Kasumi-1 (cell line): ENCODE results near the gene RNU1-3.
"Not testable (repeated sequence)": the region's sequence is repeated elsewhere in the genome, so short reads cannot be mapped to it uniquely, and the experiment has no call there.

ENCODE experiments used
- DNase-seq, 2 experiments: peaks; one replicate each; lab custom pipeline; 2025; lab: John Stamatoyannopoulos, UW

The RNU1-3 gene

GRCh38 chr1:16636551-16637195 lies 30.1 kb downstream of the RNU1-3 start:
- DNase-seq, result not testable (repeated sequence)

- not testable (repeated sequence) for DNase-seq
Measured at GRCh38 chr1:16635959-16636358, 30.8 kb downstream of the RNU1-3 start.

- DNase-seq, result not testable (repeated sequence)
Measured at GRCh38 chr1:16633540-16634282, 33.0 kb downstream of the RNU1-3 start.

GRCh38 chr1:16632044-16632850 lies 34.5 kb downstream of the RNU1-3 start:
- not testable (repeated sequence) for DNase-seq

- DNase-seq, result no peak
Measured at GRCh38 chr1:16631248-16632043, 35.3 kb downstream of the RNU1-3 start.

GRCh38 chr1:16630661-16631247 lies 36.0 kb downstream of the RNU1-3 start:
- DNase-seq, result no peak

- not testable (repeated sequence) for DNase-seq
Measured at GRCh38 chr1:16629916-16630530, 36.7 kb downstream of the RNU1-3 start.

GRCh38 chr1:16628361-16629111 lies 38.2 kb downstream of the RNU1-3 start:
- DNase-seq, result no peak

- DNase-seq, result not testable (repeated sequence)
Measured at GRCh38 chr1:16626409-16626983, 40.3 kb downstream of the RNU1-3 start.

- DNase-seq, result no peak
Measured at GRCh38 chr1:16625497-16626408, 41.0 kb downstream of the RNU1-3 start.

- not testable (repeated sequence) for DNase-seq
Measured at GRCh38 chr1:16623812-16624719, 42.7 kb downstream of the RNU1-3 start.

- DNase-seq, result not testable (repeated sequence)
Measured at GRCh38 chr1:16623337-16623736, 43.4 kb downstream of the RNU1-3 start.

GRCh38 chr1:16621681-16622315 lies 45.0 kb downstream of the RNU1-3 start:
- not testable (repeated sequence) for DNase-seq

- DNase-seq, result no peak
Measured at GRCh38 chr1:16621300-16621658, 45.5 kb downstream of the RNU1-3 start.

- DNase-seq, result not testable (repeated sequence)
Measured at GRCh38 chr1:16619803-16620501, 46.8 kb downstream of the RNU1-3 start.

- DNase-seq, result no peak
Measured at GRCh38 chr1:16618719-16619118, 48.0 kb downstream of the RNU1-3 start.
